Stimulated activated memory B cell treated with anti-CD40 and anti-IgM and Interleukin-4, amounts not matched to agents 10 μg/mL and 1 μg/mL and 100 μg/mL, for 72 hours (primary cell): ENCODE results near the gene GPR119.
"Not testable (repeated sequence)": the region's sequence is repeated elsewhere in the genome, so short reads cannot be mapped to it uniquely, and the experiment has no call there.

ENCODE experiments used
- ATAC-seq: fragments of 150-1000 bp; cut with Tn5 transposase; 2 replicates; pipeline ENCODE4 v1.10.0; 2021
- H3K27ac Mint-ChIP-seq: one replicate; pipeline ENCODE4 v1.8.0; 2022; ENCODE audit warnings: mild to moderate bottlenecking, mixed read lengths
- H3K27me3 Mint-ChIP-seq: one replicate; pipeline ENCODE4 v1.8.0; 2022; ENCODE audit warnings: mixed read lengths
- H3K36me3 Mint-ChIP-seq: one replicate; pipeline ENCODE4 v1.8.0; 2022; ENCODE audit warnings: mixed read lengths
- H3K4me1 Mint-ChIP-seq: one replicate; pipeline ENCODE4 v1.8.0; 2022; ENCODE audit warnings: mixed read lengths
- H3K4me3 Mint-ChIP-seq: one replicate; pipeline ENCODE4 v1.8.0; 2022; ENCODE audit warnings: mild to moderate bottlenecking, moderate library complexity, mixed read lengths
- H3K9me3 Mint-ChIP-seq: one replicate; pipeline ENCODE4 v1.8.0; 2022; ENCODE audit warnings: mixed read lengths

The GPR119 gene

DNA sequence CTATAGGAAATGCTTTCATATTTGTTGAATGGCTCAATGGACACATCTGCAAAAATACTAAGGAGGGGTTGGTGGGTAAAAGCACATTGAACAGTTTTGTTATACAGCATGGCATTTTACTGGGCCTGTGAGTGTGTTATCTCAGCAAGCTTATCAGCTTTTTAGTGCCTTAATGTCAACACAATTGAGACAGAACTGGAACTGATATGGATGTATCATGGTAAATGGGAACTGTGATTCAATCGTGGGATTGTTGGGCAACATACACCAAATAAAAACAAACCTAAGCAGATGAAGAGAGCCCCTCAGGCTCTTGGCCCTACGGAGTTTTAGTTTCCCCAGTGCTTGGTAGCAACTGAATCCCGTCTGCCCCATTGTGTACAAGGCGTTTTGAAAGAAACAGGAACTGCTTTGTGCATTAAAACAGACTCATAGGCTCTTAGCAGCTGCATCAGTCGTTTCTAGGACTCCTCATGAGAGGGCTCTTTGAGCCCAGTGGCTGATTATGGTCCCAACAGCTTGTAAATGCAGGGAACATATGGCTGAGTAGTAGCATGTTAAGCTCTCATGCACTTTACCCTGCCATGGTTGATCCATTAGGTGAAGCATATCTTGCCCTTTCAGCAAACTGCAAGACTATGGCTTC lies 7.3 kb downstream of the GPR119 start:
- no peak overlapping the region for H3K27ac Mint-ChIP-seq
- no peak for ATAC-seq

DNA sequence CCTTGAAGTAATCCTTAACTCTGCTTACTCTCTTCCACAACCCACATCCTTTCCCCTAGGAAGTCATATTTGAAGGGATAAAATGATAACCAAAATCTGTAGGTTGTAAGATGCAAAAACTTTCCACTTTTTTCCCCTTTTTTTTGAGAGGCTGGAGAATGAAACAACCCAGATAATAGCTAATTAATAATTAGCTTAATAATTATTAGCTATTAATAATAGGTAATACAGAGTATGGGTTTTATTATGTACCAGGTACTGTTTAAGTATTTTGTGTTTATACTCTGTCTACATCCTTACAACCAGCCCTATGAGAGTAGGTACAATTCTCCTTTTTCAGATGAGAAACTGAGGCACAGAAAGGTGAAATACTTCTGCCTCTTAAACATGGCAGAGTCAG lies 9.4 kb downstream of the GPR119 start:
- Mint-ChIP-seq H3K36me3 (peaks cover 4% of the 10 kb centered on the region), H3K27me3 (no peaks in the 10 kb centered on the region), H3K4me3 (no peak overlapping the region), H3K27ac (no peak overlapping the region), H3K4me1 (no peaks in the 10 kb centered on the region), H3K9me3 (no peaks in the 10 kb centered on the region)
- no peak for ATAC-seq

More for the DNA sequence above, 7.3 kb downstream of the GPR119 start:
- no peak overlapping the region for H3K4me3 Mint-ChIP-seq
- H3K27me3 Mint-ChIP-seq, result no peaks in the 10 kb centered on the region
- no peaks in the 10 kb centered on the region for H3K36me3 Mint-ChIP-seq
- H3K9me3 Mint-ChIP-seq, result no peaks in the 10 kb centered on the region
- H3K4me1 Mint-ChIP-seq, result no peaks in the 10 kb centered on the region

DNA sequence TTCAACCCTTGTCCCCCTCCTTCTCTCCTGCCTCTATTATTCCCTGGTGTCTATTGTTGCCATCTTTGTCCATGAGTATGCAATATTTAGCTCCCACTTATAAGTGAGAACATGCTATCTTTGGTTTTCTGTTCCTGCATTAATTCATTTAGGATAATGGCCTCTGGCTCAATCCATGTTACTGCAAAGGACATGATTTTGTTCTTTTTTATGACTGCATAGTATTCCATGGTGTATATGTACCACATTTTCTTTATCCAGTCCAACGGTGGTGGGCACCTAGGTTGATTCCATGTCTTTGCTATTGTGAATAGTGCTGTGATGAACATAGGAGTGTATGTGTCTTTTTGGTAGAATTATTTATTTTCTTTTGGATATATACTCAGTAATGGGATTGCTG lies 33.4 kb downstream of the GPR119 start:
- peaks cover 28% of the 10 kb centered on the region for H3K36me3 Mint-ChIP-seq
- H3K4me1 Mint-ChIP-seq, H3K4me3 Mint-ChIP-seq, H3K9me3 Mint-ChIP-seq, H3K27ac Mint-ChIP-seq, H3K27me3 Mint-ChIP-seq, ATAC-seq: not testable (repeated sequence)

DNA sequence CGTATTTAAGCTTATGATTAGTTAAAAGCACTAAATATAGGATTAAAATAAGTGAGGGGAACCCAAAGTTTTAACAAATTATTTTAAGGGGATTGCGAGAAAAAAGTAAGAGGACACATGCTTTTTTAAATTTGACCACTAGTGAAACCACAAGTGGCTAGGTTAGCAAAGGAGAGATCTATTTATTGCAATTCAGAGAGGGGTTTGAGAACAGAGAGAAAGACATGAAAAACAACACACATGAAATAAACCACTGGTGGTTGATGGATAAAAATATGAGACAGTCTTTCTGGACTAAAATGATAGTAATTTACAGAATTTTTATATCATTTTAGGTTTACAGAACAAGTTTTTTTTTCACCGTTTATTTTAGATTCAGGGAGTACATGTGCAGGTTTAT lies 33.9 kb downstream of the GPR119 start:
- no peaks in the 10 kb centered on the region for H3K27me3 Mint-ChIP-seq
- peaks cover 23% of the 10 kb centered on the region for H3K36me3 Mint-ChIP-seq
- no peak overlapping the region for H3K27ac Mint-ChIP-seq
- H3K9me3 Mint-ChIP-seq, result no peaks in the 10 kb centered on the region
- ATAC-seq, result no peak
- H3K4me3 Mint-ChIP-seq, result no peak overlapping the region
- H3K4me1 Mint-ChIP-seq, result no peaks in the 10 kb centered on the region

DNA sequence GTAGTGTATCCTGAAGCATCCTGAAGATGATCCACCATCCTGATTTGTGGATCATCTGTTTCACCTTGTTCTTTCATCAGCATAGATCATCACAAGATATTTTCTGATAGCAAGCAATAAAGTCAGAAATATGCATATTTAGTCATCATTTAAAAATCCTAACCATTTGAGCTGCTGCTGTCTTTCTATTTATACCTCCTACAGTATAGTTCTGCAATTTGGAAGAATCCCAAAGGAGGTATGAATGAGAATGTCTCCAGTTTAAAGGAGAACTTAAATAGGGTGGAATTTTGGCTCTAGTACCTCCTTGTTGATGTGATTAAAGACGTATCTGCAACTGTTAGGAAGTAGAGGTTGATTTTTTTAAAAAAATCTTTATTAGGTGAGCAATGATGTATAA lies 38.2 kb downstream of the GPR119 start:
- ATAC-seq, result no peak

DNA sequence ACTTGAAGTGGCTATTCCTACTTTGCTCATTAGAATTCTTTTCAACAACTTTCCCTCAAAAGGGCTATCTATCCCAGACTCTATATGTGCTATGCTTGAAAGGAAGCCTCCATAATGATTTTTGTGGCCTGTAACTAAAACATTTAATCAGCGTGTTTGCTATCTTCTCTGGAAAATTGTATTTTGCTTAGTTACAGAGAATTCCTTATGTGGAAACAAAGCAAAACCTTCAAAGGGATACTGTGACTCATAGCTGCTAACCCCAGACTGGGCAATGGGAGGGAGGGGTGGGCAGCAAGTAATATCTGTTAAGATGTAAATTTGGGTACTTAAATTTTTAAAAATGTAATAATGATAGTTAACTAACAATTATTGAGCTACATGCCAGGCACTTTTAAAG lies 42.1 kb downstream of the GPR119 start:
- Mint-ChIP-seq H3K36me3 (no peaks in the 10 kb centered on the region), H3K4me3 (no peak overlapping the region), H3K9me3 (no peaks in the 10 kb centered on the region), H3K27me3 (no peaks in the 10 kb centered on the region), H3K27ac (no peak overlapping the region), H3K4me1 (peaks cover 31% of the 10 kb centered on the region)
- ATAC-seq, result no peak

More for the DNA sequence above, 38.2 kb downstream of the GPR119 start:
- Mint-ChIP-seq H3K36me3 (peaks cover 6% of the 10 kb centered on the region), H3K4me3 (no peak overlapping the region), H3K27ac (no peak overlapping the region), H3K9me3 (no peaks in the 10 kb centered on the region), H3K4me1 (peaks cover 6% of the 10 kb centered on the region), H3K27me3 (no peaks in the 10 kb centered on the region)

DNA sequence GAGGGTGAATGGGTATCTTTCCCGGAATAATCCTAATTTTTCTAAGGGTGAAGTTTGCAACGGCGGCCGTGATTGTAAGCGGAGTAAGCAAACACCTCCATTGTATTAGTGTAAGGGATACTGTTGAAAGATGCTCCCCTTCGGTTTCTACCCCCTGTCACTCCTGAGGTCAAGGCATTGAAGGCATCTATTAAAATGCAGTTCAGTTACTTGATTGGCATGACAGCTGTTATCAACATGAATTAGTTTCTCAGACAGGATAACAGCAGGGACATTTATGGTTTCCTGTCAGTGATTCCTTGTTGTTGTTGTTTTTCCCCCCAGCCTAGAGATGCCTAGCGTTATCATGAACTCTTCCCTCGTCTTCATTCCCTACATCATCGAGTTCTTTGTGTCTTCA lies 45.2 kb downstream of the GPR119 start:
- Mint-ChIP-seq H3K9me3 (no peaks in the 10 kb centered on the region), H3K36me3 (no peaks in the 10 kb centered on the region), H3K27ac (peak overlapping the region; percentile 96), H3K4me1 (peaks cover 31% of the 10 kb centered on the region), H3K27me3 (no peaks in the 10 kb centered on the region), H3K4me3 (peak overlapping the region; percentile 99)
- ATAC-seq, result no peak

DNA sequence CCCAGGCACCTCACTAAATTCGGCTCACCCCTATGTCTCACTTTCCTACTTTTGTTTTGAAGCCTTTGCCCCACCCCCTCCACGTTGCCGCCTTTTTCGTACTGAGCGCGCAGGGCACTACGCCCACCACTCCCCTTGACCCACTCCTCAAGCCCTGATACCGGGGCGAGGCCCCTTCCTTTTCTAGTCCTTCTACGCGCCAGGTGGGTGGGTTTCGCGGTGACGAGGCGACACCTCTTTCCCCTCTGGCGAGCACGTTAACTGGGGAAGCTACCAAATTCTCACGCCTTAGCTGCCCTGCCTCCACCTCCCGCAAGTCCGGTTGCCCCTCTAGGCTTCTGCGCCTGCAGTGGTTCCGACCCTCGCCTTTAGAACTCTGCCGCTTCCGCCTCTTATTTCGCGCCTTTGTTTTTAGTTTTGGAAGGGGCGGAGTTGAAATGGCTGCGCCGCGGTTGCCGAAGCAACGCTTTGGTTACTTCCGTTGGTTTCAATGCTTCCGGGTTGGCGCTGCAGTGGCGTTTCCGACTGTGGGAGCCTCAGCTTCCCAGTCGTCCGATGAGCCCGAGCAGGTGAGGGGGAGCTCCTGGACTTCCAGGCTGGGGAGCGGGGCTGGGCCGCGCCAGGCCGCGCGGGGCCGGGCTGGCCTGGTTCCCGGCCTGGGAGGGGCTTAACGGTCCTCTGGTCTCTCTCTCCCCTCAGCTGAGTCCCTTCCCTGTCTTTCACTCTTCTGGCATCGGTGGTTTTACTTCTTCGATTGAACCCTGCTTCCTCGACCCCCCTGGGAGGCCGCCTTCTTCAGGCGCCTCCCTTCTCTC lies 45.9 kb downstream of the GPR119 start, which contains the start of gene SLC25A14:
Gene SLC25A14 (plus strand): TSS at position 512 of the 815 bp plus-strand sequence. CDS start 360 bp downstream, outside the sequence.
- Mint-ChIP-seq H3K4me3 (peak within 1 kb of the TSS; percentile 99), H3K27ac (peak within 1 kb of the TSS; percentile 96), H3K36me3 (no peaks in the 10 kb centered on the region), H3K4me1 (peaks cover 31% of the 10 kb centered on the region), H3K27me3 (no peaks in the 10 kb centered on the region), H3K9me3 (no peaks in the 10 kb centered on the region)
- peak; percentile 87 for ATAC-seq

DNA sequence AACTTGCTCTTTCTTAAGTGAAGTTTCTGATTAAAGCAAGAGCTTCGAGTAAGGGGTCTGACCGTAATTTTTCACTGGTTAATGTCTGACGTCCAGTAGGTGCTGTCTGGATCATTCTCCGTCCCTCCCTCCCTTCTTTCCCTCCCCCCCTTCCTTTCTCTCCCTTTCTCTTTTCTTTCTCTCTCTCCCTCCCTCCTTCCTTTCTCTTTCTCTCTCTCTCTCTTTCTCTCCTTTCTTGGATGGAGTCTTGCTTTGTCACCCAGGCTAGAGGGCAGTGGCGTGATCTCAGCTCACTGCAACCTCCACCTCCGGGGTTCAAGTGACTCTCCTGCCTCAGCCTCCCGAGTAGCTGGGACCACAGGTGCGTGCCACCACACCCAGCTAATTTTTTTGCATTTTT lies 46.6 kb downstream of the GPR119 start:
- Mint-ChIP-seq H3K4me1 (peaks cover 25% of the 10 kb centered on the region), H3K4me3 (peak overlapping the region; percentile 99)

DNA sequence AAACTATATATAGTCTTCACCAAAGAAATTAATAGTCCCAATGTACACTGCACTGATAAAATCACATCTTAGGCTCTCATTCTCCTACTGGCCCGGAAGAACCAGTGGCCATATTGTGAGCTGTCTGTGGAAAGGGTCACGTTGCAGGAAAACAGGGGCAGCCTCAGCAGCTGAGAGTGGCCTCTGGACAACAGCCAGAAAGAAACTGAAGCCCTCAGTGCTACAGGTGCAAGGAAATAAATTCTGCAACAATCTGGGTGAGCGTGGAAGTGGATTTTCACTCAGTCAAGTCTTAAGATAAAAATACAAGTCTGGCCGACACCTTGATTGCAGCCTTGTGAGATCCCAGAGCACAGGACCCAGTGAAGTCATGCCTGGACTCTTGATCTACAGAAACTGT lies 48.9 kb downstream of the GPR119 start:
- H3K4me3 Mint-ChIP-seq, result no peak overlapping the region
- H3K4me1 Mint-ChIP-seq, result peaks cover 25% of the 10 kb centered on the region
- no peak for ATAC-seq
- H3K27me3 Mint-ChIP-seq, result no peaks in the 10 kb centered on the region
- no peak overlapping the region for H3K27ac Mint-ChIP-seq
- H3K36me3 Mint-ChIP-seq, result no peaks in the 10 kb centered on the region
- H3K9me3 Mint-ChIP-seq, result no peaks in the 10 kb centered on the region

More for the DNA sequence above, 46.6 kb downstream of the GPR119 start:
- not testable (repeated sequence) for H3K36me3 Mint-ChIP-seq, H3K9me3 Mint-ChIP-seq, H3K27me3 Mint-ChIP-seq, ATAC-seq
- peak overlapping the region; percentile 96 for H3K27ac Mint-ChIP-seq
